Chondrocyte (in vitro differentiated cells): ENCODE data around the gene TUBA8. TPM values are rescaled to one million over a fixed set of nuclear protein-coding genes. Genes with fewer than 3 reads are reported as not detected.

ENCODE experiments used
- DNase-seq: peaks from one replicate; pipeline ENCODE4 v3.0.0; 2021; ENCODE audit warnings: mixed read lengths, low spot score
- H3K27ac Mint-ChIP-seq: one replicate; pipeline ENCODE4 v1.8.0; 2021; ENCODE audit warnings: mild to moderate bottlenecking, moderate library complexity, mixed read lengths; ENCODE audit not compliant: unreplicated experiment
- H3K27me3 Mint-ChIP-seq: 2 replicates; pipeline ENCODE4 v1.8.0; 2021; ENCODE audit warnings: low read depth, mixed read lengths
- H3K36me3 Mint-ChIP-seq: 2 replicates; pipeline ENCODE4 v1.8.0; 2021; ENCODE audit warnings: low read depth, mixed read lengths
- H3K4me1 Mint-ChIP-seq: 2 replicates; pipeline ENCODE4 v1.8.0; 2021; ENCODE audit warnings: low read depth, mild to moderate bottlenecking, mixed read lengths
- H3K4me3 Mint-ChIP-seq: one replicate; pipeline ENCODE4 v1.8.0; 2021; ENCODE audit warnings: mild to moderate bottlenecking, moderate library complexity, mixed read lengths; ENCODE audit not compliant: unreplicated experiment
- H3K9me3 Mint-ChIP-seq: 2 replicates; pipeline ENCODE4 v1.8.0; 2021; ENCODE audit warnings: low read depth, mixed read lengths
- total RNA-seq: library from RNA; stranded (reverse); gene quantifications from 3 replicates; pipeline ENCODE4 v1.2.1, GENCODE V29; 2021
- TF ChIP-seq, protein P1 (sequence below): fragments of 200-600 bp; sonication (generic); IDR thresholded peaks from 2 replicates; pipeline ENCODE4 v1.5.0; 2021; ENCODE audit warnings: antibody characterized with exemption, mild to moderate bottlenecking, moderate library complexity

Gene TUBA8
- total RNA-seq, 1 donor from 2014 or later, result 1.2 TPM

DNA sequence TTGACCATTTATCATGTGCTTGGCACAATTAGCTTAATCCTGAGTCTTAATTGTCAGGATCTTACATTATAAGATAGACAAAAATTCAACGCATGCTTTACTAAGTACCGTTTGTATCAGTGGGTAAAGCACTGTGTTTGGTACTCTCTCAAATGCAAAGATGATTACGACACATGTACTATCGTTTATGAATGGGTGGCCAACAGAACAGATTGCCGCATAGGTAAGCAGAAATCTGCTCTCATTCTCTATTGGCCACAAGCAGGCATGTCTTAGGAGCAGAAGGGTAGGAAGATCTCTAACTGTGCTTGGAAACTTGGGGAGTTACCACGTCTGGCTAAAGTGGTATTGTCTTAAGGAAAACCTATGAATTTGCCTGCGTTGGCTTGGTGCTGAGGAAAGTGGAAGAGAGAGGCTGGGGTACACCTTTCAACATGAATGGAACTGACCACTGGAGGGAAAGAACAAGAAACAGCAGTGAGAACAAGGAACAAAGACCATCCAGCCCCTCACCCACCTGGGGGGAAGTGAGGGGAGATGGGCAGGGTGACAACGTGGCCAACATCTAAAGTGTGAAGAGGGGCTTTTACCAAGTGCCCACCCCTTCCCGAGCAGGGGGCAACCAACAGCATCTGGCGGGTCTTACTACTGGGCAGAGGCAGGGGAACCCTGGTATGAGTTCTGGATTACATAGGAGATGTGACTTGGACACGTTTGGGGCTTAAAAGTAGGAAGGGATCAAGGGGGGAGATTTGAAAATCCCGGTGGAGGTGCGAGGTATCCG lies 1.0 kb upstream of the TUBA8 start:
- H3K27ac Mint-ChIP-seq, result no peak overlapping the region
- peak overlapping the region; percentile 70 for H3K4me3 Mint-ChIP-seq
- peaks cover 4% of the 10 kb centered on the region for H3K36me3 Mint-ChIP-seq
- peaks cover 3% of the 10 kb centered on the region for H3K9me3 Mint-ChIP-seq
- peaks cover 5% of the 10 kb centered on the region for H3K27me3 Mint-ChIP-seq
- peaks cover 13% of the 10 kb centered on the region for H3K4me1 Mint-ChIP-seq
- TF ChIP-seq, protein P1, sequence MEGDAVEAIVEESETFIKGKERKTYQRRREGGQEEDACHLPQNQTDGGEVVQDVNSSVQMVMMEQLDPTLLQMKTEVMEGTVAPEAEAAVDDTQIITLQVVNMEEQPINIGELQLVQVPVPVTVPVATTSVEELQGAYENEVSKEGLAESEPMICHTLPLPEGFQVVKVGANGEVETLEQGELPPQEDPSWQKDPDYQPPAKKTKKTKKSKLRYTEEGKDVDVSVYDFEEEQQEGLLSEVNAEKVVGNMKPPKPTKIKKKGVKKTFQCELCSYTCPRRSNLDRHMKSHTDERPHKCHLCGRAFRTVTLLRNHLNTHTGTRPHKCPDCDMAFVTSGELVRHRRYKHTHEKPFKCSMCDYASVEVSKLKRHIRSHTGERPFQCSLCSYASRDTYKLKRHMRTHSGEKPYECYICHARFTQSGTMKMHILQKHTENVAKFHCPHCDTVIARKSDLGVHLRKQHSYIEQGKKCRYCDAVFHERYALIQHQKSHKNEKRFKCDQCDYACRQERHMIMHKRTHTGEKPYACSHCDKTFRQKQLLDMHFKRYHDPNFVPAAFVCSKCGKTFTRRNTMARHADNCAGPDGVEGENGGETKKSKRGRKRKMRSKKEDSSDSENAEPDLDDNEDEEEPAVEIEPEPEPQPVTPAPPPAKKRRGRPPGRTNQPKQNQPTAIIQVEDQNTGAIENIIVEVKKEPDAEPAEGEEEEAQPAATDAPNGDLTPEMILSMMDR, result no peak
- no peak for DNase-seq

DNA sequence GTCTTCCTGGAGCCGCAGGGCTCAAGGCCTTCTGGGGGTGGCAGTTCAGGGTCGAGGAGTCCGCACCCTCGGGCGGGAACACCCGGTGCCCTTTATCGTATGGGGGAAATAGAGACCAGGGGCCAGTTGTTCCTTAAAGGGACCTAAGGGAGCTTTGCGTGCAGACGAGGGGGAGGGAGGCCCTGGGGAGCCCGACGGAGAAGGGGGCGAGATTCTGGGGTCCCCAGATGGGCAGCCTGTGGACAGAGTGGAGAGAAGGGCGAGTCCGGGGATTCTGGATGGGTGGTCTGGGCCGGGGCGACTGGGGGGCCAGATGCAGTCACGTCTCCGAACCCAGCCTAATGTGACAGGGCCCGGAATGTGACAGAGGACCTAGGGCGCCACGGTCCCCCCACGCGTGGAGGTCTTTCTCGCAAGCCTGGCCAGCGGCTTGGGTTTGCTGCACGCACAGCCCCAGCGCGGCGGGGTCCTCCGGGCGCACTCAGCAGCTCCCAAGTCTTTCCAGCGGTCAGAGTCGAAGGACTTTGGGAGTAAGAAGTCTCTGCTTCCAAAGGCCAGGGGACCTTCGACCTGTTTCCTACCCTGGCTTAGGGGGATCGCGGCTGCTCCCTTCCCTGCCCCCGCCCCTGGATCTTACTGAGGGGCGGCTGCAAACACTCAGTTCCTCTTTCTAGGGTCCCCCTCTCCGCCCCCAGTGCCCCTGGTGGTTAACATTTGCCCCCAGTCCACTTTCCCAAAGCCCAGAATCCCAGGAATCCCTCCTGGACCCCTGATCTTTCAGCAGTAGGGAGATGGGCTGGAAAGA lies 547 bp downstream of the TUBA8 start:
- TF ChIP-seq, protein P1, result no peak
- H3K4me3 Mint-ChIP-seq, result peak overlapping the region; percentile 62
- DNase-seq, result no peak
- peaks cover 5% of the 10 kb centered on the region for H3K27me3 Mint-ChIP-seq
- peaks cover 18% of the 10 kb centered on the region for H3K4me1 Mint-ChIP-seq
- H3K36me3 Mint-ChIP-seq, result no peaks in the 10 kb centered on the region
- H3K27ac Mint-ChIP-seq, result no peak overlapping the region
- H3K9me3 Mint-ChIP-seq, result peaks cover 3% of the 10 kb centered on the region

DNA sequence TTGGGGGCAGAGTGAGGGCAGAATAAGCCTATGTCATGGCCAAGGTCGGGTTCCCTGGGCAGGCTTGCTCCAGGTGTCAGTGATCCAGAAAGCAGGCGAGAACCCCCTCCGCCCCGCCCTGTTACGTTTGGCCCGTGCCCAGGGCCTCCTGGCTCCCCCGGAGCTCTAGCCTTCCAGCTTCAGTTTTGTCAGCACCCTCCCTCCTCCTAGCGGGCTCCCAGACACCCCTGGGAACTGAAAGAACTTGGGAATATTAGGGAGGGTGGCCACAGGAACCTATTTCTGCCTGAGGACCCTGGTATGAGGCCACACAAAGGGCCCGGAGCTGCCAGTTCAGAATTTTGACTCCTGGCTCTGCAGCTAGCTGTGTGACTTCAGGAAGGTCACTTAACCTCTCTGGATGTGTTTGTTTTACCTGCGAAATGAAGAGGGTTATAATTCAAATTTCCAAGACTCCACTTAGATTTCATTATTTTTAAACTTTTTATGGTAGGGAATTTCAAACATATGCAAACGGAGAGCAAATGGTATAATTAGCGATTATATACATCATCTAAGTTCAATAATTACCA lies 1.2 kb downstream of the TUBA8 start:
- Mint-ChIP-seq H3K4me1 (peaks cover 18% of the 10 kb centered on the region), H3K36me3 (no peaks in the 10 kb centered on the region), H3K9me3 (no peaks in the 10 kb centered on the region), H3K27ac (no peak overlapping the region), H3K27me3 (peaks cover 5% of the 10 kb centered on the region), H3K4me3 (no peak overlapping the region)
- TF ChIP-seq, protein P1, result no peak
- no peak for DNase-seq

DNA sequence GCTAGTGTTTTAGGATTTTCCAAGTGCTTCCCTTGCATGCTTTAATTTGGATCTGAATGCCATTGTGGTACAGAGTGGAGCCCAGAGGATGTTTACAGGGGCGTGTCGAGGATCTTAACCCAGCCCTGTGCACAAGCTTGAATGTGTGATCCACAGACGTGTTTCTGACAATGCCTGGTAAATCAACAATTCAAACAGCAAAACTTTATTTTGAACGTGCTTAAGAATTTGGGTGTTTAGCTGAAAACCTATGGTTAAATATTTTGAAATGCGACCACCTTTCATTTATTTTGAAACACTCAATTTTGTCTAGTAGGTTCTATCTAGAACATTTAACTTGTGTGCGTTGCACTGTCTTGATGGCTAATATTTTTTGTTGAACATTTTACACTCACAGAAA lies 1.8 kb downstream of the TUBA8 start:
- Mint-ChIP-seq H3K36me3 (no peaks in the 10 kb centered on the region), H3K4me3 (no peak overlapping the region), H3K4me1 (peaks cover 18% of the 10 kb centered on the region), H3K9me3 (no peaks in the 10 kb centered on the region), H3K27me3 (peaks cover 5% of the 10 kb centered on the region), H3K27ac (no peak overlapping the region)
- no peak for DNase-seq
- TF ChIP-seq, protein P1, result no peak

DNA sequence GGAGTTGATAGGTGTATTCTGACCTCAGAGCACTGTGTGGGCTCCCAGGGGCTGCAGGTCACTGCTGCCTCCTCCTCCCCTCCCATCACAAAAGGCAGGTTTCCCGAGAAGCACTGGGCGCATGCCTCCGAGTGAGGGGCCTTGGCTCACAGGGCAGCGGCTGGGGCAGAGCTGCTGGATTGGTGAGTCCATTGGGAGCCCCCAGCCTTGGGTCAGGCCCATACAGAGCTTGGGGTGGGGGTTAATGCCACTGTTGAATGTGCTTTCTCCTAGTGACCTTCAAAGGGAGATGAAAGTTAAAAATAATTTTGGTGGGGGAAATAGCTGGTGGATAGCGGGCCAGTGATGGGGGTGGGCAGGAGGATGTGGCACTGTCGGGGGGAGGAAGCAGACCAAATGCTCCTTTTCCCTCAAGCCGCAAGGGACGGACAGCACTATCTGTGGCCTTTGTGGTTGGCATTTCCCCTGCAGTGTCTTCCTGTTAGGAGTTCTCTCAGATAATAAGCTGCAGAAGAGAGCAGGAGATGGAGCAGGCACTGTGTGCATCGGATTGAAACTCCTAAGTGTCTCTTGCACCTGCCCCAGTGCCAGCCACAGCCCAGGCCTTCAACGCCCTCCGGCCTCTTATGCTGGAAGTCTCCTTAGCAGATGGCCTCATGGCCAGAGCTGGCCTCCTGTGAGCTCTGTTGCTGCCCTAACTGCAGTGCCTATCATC lies 3.2 kb downstream of the TUBA8 start:
- peaks cover 5% of the 10 kb centered on the region for H3K27me3 Mint-ChIP-seq
- no peak for DNase-seq
- no peak overlapping the region for H3K27ac Mint-ChIP-seq
- H3K4me1 Mint-ChIP-seq, result peaks cover 18% of the 10 kb centered on the region
- H3K36me3 Mint-ChIP-seq, result no peaks in the 10 kb centered on the region
- no peak overlapping the region for H3K4me3 Mint-ChIP-seq
- TF ChIP-seq, protein P1, result no peak
- H3K9me3 Mint-ChIP-seq, result no peaks in the 10 kb centered on the region
